ENCODE results near the gene SLC38A5.
"Not testable (repeated sequence)": the region's sequence is repeated elsewhere in the genome, so short reads cannot be mapped to it uniquely, and the experiment has no call there.

SLC38A5 gene

DNA sequence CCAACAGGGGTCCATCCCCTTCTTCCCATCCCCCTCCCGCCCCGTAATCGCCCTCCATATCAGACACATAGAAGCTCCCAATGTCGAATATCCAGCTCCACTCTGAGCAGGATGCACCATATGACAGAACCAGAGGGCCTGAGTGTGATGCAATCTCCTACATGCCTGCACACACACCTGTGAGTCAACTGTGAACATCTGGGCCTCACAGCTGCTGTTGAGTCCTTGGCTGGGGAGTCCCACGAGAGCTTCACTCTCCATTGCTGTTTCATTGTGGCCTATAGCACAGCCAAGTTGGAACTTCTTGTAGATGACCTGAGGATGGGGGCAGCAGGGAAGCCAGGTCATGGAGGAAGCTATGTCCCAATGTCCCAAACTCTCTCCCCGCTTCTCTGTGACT is 8.2 kb downstream of the SLC38A5 start:
- Histone ChIP-seq H3K4me1 (ENCODE audit: control insufficient read depth, insufficient read depth, low read length, poor library complexity, severe bottlenecking) (no peaks in the 10 kb centered on the region), H3K27me3 (replicated peaks; ENCODE audit: control insufficient read depth, insufficient read depth, low read length, poor library complexity, severe bottlenecking) (no peaks in the 10 kb centered on the region), H3K9me3 (ENCODE audit: control insufficient read depth, low read length) (no peaks in the 10 kb centered on the region), H3K36me3 (ENCODE audit: control insufficient read depth, insufficient read depth, low read length) (peaks cover 7% of the 10 kb centered on the region), H3K27ac (ENCODE audit: insufficient read depth, low read length, poor library complexity, severe bottlenecking) (no peak overlapping the region), H3K4me3 (ENCODE audit: insufficient read depth, low read depth, low read length, poor library complexity, severe bottlenecking) (no peak overlapping the region)
- no peak for DNase-seq

DNA sequence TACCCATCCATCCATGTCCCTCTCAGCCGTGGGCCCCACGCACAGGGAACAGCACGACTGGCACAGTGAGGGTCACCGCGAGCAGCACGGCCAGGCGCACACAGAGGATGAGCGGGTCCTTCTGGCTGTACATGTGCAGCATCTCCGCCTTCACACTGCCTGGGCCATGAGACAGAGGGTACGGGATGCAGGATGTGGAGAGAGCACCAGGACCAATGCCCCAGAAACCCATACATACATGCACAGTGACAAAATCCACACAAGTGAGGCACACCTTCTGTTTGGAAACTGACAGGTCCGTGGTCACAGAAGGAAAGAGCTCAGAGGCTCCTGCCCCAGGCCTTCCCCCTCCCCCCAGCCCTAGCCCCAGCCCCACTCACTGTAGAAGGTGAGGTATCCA is 9.5 kb downstream of the SLC38A5 start:
- H3K27ac ChIP-seq (ENCODE audit: insufficient read depth, low read length, poor library complexity, severe bottlenecking), result no peak overlapping the region
- H3K27me3 ChIP-seq (replicated peaks; ENCODE audit: control insufficient read depth, insufficient read depth, low read length, poor library complexity, severe bottlenecking), result no peaks in the 10 kb centered on the region
- no peaks in the 10 kb centered on the region for H3K4me1 ChIP-seq (ENCODE audit: control insufficient read depth, insufficient read depth, low read length, poor library complexity, severe bottlenecking)
- no peaks in the 10 kb centered on the region for H3K9me3 ChIP-seq (ENCODE audit: control insufficient read depth, low read length)
- H3K4me3 ChIP-seq (ENCODE audit: insufficient read depth, low read depth, low read length, poor library complexity, severe bottlenecking), result no peak overlapping the region
- DNase-seq, result no peak
- peaks cover 7% of the 10 kb centered on the region for H3K36me3 ChIP-seq (ENCODE audit: control insufficient read depth, insufficient read depth, low read length)

DNA sequence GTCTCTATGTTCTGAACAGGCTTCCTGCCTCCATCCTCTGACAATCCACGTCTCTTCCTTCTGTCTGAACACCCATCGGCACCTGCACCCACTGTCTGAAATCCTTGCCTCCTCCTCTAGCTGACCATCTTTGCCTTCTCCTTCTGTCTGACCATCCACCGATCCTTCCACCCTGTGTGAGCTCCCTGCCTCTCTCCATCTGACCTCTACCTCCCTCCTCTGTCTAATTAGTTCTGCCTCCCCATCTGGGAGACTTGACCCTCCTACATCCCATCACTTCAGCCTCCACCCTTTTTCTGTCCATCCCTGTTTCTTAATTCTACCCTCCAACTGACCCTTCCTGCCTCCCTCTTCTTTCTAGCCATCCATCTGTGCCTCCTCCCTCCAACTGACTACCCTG is 10.0 kb downstream of the SLC38A5 start:
- Histone ChIP-seq H3K4me3 (ENCODE audit: insufficient read depth, low read depth, low read length, poor library complexity, severe bottlenecking) (no peak overlapping the region), H3K27me3 (replicated peaks; ENCODE audit: control insufficient read depth, insufficient read depth, low read length, poor library complexity, severe bottlenecking) (no peaks in the 10 kb centered on the region), H3K27ac (ENCODE audit: insufficient read depth, low read length, poor library complexity, severe bottlenecking) (no peak overlapping the region), H3K4me1 (ENCODE audit: control insufficient read depth, insufficient read depth, low read length, poor library complexity, severe bottlenecking) (no peaks in the 10 kb centered on the region), H3K9me3 (ENCODE audit: control insufficient read depth, low read length) (no peaks in the 10 kb centered on the region), H3K36me3 (ENCODE audit: control insufficient read depth, insufficient read depth, low read length) (peaks cover 7% of the 10 kb centered on the region)
- DNase-seq, result no peak

DNA sequence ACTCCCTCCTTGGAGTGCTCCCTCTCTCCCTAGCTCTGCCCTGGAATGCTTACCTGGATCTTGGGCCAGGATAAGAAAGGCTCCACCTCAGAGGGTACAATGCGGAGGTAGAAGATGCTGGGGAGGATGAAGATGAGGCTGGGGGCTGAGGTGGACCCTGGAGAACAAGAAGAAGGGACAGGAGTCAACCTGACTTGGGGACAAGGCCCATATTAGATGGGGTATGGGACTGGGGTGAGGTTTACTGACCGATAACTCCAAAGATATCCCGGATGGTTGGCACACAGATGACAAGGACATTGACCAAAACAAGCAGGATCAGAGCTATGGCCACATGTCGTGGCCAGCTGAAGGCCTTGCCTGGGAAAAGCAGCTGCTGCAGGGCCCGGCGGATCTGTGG is 10.6 kb downstream of the SLC38A5 start:
- no peaks in the 10 kb centered on the region for H3K4me1 ChIP-seq (ENCODE audit: control insufficient read depth, insufficient read depth, low read length, poor library complexity, severe bottlenecking)
- H3K9me3 ChIP-seq (ENCODE audit: control insufficient read depth, low read length), result no peaks in the 10 kb centered on the region
- no peaks in the 10 kb centered on the region for H3K27me3 ChIP-seq (replicated peaks; ENCODE audit: control insufficient read depth, insufficient read depth, low read length, poor library complexity, severe bottlenecking)
- no peak overlapping the region for H3K27ac ChIP-seq (ENCODE audit: insufficient read depth, low read length, poor library complexity, severe bottlenecking)
- H3K4me3 ChIP-seq (ENCODE audit: insufficient read depth, low read depth, low read length, poor library complexity, severe bottlenecking), result no peak overlapping the region
- no peak for DNase-seq
- H3K36me3 ChIP-seq (ENCODE audit: control insufficient read depth, insufficient read depth, low read length), result peaks cover 7% of the 10 kb centered on the region

DNA sequence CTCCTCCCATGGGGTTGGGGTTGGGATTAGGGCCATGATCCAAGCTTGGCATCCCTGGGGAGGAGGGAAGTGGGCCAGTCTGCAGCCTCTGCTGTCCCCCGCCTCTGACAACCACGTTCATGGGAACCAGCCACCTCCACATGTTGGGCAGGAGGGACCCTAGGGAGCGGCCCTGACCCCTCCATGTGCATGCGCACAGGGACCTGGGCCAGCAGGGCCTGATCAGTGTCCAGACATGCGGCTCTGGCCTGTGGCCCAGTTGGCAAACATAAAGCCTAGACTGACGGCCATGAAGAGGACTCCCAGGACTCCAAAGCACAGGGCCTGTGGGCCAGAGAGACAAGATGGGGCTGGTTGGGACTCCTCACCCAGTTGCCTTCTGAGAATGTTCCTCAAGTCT is 11.3 kb downstream of the SLC38A5 start:
- H3K27ac ChIP-seq (ENCODE audit: insufficient read depth, low read length, poor library complexity, severe bottlenecking), result no peak overlapping the region
- no peak for DNase-seq
- peaks cover 7% of the 10 kb centered on the region for H3K36me3 ChIP-seq (ENCODE audit: control insufficient read depth, insufficient read depth, low read length)

DNA sequence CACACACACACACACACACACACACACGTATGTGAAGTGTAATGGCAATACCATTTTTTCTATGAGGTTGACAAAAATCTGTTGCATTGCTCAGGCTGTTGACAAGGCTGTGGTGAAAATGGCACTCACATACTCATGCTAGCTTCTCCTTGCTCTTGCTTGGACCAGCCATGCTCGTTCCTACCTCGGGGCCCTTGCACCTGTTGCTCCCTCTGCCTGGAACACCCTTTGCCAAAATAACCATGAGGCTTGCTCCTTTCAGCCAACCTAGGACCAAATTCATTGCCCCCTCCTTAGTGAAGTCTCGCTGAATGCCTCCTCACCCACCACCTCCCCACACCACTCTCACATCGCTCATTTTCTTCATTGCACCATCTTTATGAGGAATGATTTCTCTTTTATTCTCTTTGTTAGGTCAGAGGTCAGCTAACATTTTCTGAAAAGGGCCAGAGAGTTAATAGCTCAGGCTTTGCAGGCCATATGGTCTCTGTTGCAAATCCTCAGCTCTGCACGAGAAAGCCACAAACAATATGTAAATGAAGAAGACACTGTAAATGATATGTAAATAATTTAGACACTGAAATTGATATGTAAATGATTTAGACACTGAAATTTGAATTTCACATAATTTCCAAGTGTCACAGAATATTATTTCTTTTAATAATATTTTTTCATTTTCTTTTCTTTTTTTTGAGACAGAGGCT is 13.3 kb downstream of the SLC38A5 start:
- Histone ChIP-seq H3K36me3 (ENCODE audit: control insufficient read depth, insufficient read depth, low read length) (peaks cover 7% of the 10 kb centered on the region), H3K27ac (ENCODE audit: insufficient read depth, low read length, poor library complexity, severe bottlenecking) (no peak overlapping the region), H3K27me3 (replicated peaks; ENCODE audit: control insufficient read depth, insufficient read depth, low read length, poor library complexity, severe bottlenecking) (no peaks in the 10 kb centered on the region), H3K9me3 (ENCODE audit: control insufficient read depth, low read length) (no peaks in the 10 kb centered on the region), H3K4me3 (ENCODE audit: insufficient read depth, low read depth, low read length, poor library complexity, severe bottlenecking) (no peak overlapping the region), H3K4me1 (ENCODE audit: control insufficient read depth, insufficient read depth, low read length, poor library complexity, severe bottlenecking) (no peaks in the 10 kb centered on the region)
- no peak for DNase-seq

More for the DNA sequence above, 11.3 kb downstream of the SLC38A5 start:
- Histone ChIP-seq H3K4me1 (ENCODE audit: control insufficient read depth, insufficient read depth, low read length, poor library complexity, severe bottlenecking) (no peaks in the 10 kb centered on the region), H3K4me3 (ENCODE audit: insufficient read depth, low read depth, low read length, poor library complexity, severe bottlenecking) (no peak overlapping the region), H3K9me3 (ENCODE audit: control insufficient read depth, low read length) (no peaks in the 10 kb centered on the region), H3K27me3 (replicated peaks; ENCODE audit: control insufficient read depth, insufficient read depth, low read length, poor library complexity, severe bottlenecking) (no peaks in the 10 kb centered on the region)

DNA sequence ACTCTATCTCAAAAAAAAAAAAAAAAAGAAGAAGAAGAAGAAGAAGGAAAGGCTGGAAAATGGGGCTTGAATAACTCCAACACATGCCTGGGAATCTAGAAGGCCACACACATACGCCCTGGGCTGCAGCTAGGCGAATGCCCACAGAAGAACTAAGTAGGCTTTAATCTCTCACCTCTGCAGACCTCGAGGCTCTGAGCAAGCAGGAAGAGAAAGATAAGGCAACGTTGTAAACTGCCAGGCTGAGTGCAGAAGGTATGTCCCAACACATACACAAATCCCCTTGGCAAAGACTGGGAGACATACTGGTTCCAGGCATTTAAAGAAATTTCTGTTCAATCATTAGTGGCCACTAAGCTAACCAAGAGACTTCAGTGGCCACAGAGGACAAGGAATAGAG is 18.4 kb downstream of the SLC38A5 start:
- H3K27ac ChIP-seq (ENCODE audit: insufficient read depth, low read length, poor library complexity, severe bottlenecking), result no peak overlapping the region
- DNase-seq, result no peak
- no peaks in the 10 kb centered on the region for H3K9me3 ChIP-seq (ENCODE audit: control insufficient read depth, low read length)
- no peaks in the 10 kb centered on the region for H3K27me3 ChIP-seq (replicated peaks; ENCODE audit: control insufficient read depth, insufficient read depth, low read length, poor library complexity, severe bottlenecking)
- H3K4me1 ChIP-seq (ENCODE audit: control insufficient read depth, insufficient read depth, low read length, poor library complexity, severe bottlenecking), result no peaks in the 10 kb centered on the region
- no peaks in the 10 kb centered on the region for H3K36me3 ChIP-seq (ENCODE audit: control insufficient read depth, insufficient read depth, low read length)
- H3K4me3 ChIP-seq (ENCODE audit: insufficient read depth, low read depth, low read length, poor library complexity, severe bottlenecking), result no peak overlapping the region

DNA sequence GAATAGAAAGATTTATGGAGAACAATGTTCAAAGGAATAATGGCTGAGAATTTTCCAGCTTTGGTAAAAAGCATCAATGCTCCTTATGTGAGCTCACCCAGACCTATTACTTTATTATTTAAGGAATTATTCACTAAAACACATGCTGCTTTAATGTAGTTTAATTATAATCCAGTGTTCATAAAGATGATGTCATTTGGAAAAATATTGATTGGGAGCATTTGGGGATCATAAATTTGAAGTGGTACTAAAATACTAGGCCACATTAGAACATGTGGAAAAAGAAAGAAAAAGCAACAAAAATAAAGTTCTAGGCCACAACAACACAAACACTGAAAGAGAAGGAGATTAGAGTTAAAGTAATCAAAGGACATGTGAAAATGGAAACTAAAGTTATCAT is 20.0 kb downstream of the SLC38A5 start:
- no peak overlapping the region for H3K4me3 ChIP-seq (ENCODE audit: insufficient read depth, low read depth, low read length, poor library complexity, severe bottlenecking)
- DNase-seq, result no peak
- H3K27ac ChIP-seq (ENCODE audit: insufficient read depth, low read length, poor library complexity, severe bottlenecking), result no peak overlapping the region
- no peaks in the 10 kb centered on the region for H3K36me3 ChIP-seq (ENCODE audit: control insufficient read depth, insufficient read depth, low read length)
- H3K4me1 ChIP-seq (ENCODE audit: control insufficient read depth, insufficient read depth, low read length, poor library complexity, severe bottlenecking), result no peaks in the 10 kb centered on the region
- H3K9me3 ChIP-seq (ENCODE audit: control insufficient read depth, low read length), result no peaks in the 10 kb centered on the region
- H3K27me3 ChIP-seq (replicated peaks; ENCODE audit: control insufficient read depth, insufficient read depth, low read length, poor library complexity, severe bottlenecking), result no peaks in the 10 kb centered on the region

DNA sequence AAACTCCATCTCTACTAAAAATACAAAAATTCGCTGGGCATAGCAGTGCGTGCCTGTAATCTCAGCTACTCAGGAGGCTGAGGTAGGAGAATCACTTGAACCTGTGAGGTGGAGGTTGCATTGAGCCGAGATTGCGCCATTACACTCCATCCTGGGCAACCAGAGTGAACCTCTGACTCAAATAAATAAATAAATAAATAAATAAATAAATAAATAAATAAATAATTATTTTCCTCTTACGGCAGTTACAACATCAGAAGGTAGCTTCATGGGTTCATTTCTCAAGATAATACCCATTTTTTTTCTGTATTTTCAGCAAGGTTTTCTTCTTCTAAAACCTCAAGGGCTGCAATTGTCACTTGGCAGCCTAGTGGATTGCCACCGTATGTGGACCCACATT is 22.9 kb downstream of the SLC38A5 start:
- H3K27ac ChIP-seq (ENCODE audit: insufficient read depth, low read length, poor library complexity, severe bottlenecking); H3K4me3 ChIP-seq (ENCODE audit: insufficient read depth, low read depth, low read length, poor library complexity, severe bottlenecking); H3K36me3 ChIP-seq (ENCODE audit: control insufficient read depth, insufficient read depth, low read length); H3K9me3 ChIP-seq (ENCODE audit: control insufficient read depth, low read length); H3K27me3 ChIP-seq (replicated peaks; ENCODE audit: control insufficient read depth, insufficient read depth, low read length, poor library complexity, severe bottlenecking); DNase-seq; H3K4me1 ChIP-seq (ENCODE audit: control insufficient read depth, insufficient read depth, low read length, poor library complexity, severe bottlenecking): not testable (repeated sequence)

DNA sequence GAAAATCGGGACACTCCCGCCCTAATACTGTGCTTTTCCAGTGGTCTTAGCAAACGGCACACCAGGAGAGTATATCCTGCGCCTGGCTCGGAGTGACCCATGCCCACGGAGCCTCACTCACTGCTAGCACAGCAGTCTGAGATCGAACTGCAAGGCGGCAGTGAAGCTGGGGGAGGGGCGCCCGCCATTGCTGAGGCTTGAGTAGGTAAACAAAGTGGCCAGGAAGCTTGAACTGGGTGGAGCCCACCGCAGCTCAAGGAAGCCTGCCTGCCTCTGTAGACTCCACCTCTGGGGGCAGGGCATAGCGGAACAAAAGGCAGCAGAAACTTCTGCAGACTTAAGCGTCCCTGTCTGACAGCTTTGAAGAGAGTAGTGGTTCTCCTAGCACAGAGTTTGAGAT is 36.3 kb downstream of the SLC38A5 start:
- H3K4me3 ChIP-seq (ENCODE audit: insufficient read depth, low read depth, low read length, poor library complexity, severe bottlenecking); H3K9me3 ChIP-seq (ENCODE audit: control insufficient read depth, low read length); H3K4me1 ChIP-seq (ENCODE audit: control insufficient read depth, insufficient read depth, low read length, poor library complexity, severe bottlenecking); H3K27ac ChIP-seq (ENCODE audit: insufficient read depth, low read length, poor library complexity, severe bottlenecking); H3K36me3 ChIP-seq (ENCODE audit: control insufficient read depth, insufficient read depth, low read length); DNase-seq; H3K27me3 ChIP-seq (replicated peaks; ENCODE audit: control insufficient read depth, insufficient read depth, low read length, poor library complexity, severe bottlenecking): not testable (repeated sequence)
